Measurements from ENCODE around the gene CNPY2. TPM values are rescaled to one million over a fixed set of nuclear protein-coding genes. Genes with fewer than 3 reads are reported as not detected.
"Not testable (repeated sequence)": the region's sequence is repeated elsewhere in the genome, so short reads cannot be mapped to it uniquely, and the experiment has no call there.

CNPY2 gene
- total RNA-seq, 1 experiment from 2014 or later, result 100 TPM

- Histone ChIP-seq H3K4me3 (peak overlapping the region; percentile 65), H3K27ac (no peak overlapping the region), H3K36me3 (peaks cover 29% of the 10 kb centered on the region), H3K27me3 (replicated peaks) (no peaks in the 10 kb centered on the region), H3K9me3 (replicated peaks) (no peaks in the 10 kb centered on the region), H3K4me1 (replicated peaks) (peaks cover 9% of the 10 kb centered on the region)
- DNase-seq (ENCODE audit: low read depth in 1 of 2, low spot score in 2 of 2), result no peak
Observed at GRCh38 chr12:56267443-56268071, 48.2 kb downstream of the CNPY2 start.

DNA sequence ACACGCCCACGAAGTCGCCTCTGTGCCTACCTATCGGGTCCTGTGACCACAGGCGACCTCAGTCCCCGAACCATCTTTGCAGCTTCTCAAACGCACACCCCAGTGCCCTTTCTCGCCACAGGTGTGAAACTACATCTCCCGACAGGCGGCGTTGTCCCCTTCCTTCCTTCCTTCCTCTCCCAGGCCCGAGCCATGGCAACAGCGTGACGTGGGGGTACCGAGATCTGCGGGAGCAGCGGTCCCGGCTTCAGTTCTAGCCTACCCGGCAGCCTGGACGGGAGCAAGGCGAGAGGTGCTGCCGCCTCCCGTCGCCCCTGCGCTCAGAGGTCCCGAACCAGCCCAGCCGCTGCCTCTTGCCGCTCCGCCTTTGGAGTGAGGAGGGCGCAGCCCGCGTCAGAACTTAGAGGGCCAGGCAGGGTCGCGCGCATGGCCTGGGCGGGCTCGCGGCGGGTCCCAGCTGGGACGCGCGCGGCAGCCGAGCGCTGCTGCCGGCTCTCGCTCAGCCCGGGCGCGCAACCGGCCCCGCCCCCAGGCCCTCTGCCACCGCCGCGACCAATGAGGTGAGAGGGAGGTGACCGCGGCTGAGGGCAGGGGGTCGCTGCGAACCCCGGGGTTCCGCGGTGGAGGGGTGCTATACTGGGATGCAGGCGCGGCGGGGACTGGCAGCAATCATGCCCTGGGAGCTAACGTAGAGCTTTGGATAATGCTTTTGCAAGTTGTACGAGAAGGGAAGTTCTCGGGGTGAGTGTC lies 48.9 kb downstream of the CNPY2 start, which contains the start of gene COQ10A:
Gene COQ10A (plus strand): TSS at position 250 of the 750 bp plus-strand sequence. CDS start 177 bp downstream, at position 427.
- H3K4me1 ChIP-seq (replicated peaks), result peaks cover 14% of the 10 kb centered on the region
- H3K4me3 ChIP-seq, result peak within 1 kb of the TSS; percentile 65
- peak; percentile 89 to 94 for DNase-seq (ENCODE audit: low read depth in 1 of 2, low spot score in 2 of 2)
- no peaks in the 10 kb centered on the region for H3K9me3 ChIP-seq (replicated peaks)
- peaks cover 27% of the 10 kb centered on the region for H3K36me3 ChIP-seq
- H3K27ac ChIP-seq, result peak within 1 kb of the TSS; percentile 78
- no peaks in the 10 kb centered on the region for H3K27me3 ChIP-seq (replicated peaks)

GRCh38 chr12:56266068-56266692 lies 49.6 kb downstream of the CNPY2 start:
- not testable (repeated sequence) for H3K27ac ChIP-seq; H3K27me3 ChIP-seq (replicated peaks); H3K9me3 ChIP-seq (replicated peaks); DNase-seq (ENCODE audit: low read depth in 1 of 2, low spot score in 2 of 2)
- H3K36me3 ChIP-seq, result peaks cover 22% of the 10 kb centered on the region
- H3K4me3 ChIP-seq, result peak overlapping the region; percentile 65
- peaks cover 21% of the 10 kb centered on the region for H3K4me1 ChIP-seq (replicated peaks)

DNA sequence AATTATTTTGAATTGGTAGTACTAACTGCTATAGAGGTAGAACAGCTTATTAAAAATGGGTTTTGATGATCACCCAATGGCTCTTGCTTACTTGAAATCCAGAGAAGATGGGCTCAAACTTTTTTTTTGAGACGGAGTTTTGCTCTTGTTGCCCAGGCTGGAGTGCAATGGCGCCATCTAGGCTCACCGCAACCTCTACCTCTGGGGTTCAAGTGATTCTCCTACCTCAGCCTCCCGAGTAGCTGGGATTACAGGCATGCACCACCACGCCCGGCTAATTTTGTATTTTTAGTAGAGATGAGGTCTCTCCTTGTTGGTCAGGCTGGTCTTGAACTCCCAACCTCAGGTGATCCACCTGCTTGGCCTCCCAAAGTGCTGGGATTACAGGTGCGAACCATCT lies 52.8 kb downstream of the CNPY2 start:
- H3K27ac ChIP-seq, result not testable (repeated sequence)
- peaks cover 34% of the 10 kb centered on the region for H3K4me1 ChIP-seq (replicated peaks)

GRCh38 chr12:56261503-56262232 lies 54.1 kb downstream of the CNPY2 start:
- Histone ChIP-seq H3K9me3 (replicated peaks) (no peaks in the 10 kb centered on the region), H3K27ac (peak overlapping the region; percentile 93), H3K36me3 (peaks cover 16% of the 10 kb centered on the region), H3K4me1 (replicated peaks) (peaks cover 37% of the 10 kb centered on the region), H3K27me3 (replicated peaks) (no peaks in the 10 kb centered on the region), H3K4me3 (no peak overlapping the region)
- peak; percentile 82 to 85 for DNase-seq (ENCODE audit: low read depth in 1 of 2, low spot score in 2 of 2)

More for the DNA sequence above, 52.8 kb downstream of the CNPY2 start:
- H3K4me3 ChIP-seq; H3K27me3 ChIP-seq (replicated peaks); DNase-seq (ENCODE audit: low read depth in 1 of 2, low spot score in 2 of 2); H3K9me3 ChIP-seq (replicated peaks); H3K36me3 ChIP-seq: not testable (repeated sequence)

DNA sequence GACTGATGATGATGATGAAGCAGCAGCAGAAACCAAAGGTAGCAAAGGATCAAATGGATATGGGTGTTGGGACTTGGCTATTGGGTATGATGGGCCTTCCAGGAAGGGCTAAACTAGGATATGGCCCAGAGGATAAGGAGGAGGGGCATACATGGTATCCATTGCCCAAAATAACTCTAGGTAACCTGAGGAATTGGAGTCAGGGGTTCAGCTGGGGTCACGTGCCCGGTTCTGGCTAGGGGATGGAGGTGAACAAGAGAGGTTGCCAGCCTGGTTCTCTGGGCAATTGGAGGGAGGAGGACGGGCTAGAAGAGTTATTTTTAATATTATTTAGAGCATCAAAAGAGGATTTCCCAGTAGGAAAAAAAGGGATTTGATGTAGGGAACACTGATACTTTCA lies 54.9 kb downstream of the CNPY2 start:
- Histone ChIP-seq H3K4me1 (replicated peaks) (peaks cover 41% of the 10 kb centered on the region), H3K27me3 (replicated peaks) (no peaks in the 10 kb centered on the region), H3K27ac (peak overlapping the region; percentile 93), H3K4me3 (no peak overlapping the region), H3K9me3 (replicated peaks) (no peaks in the 10 kb centered on the region), H3K36me3 (peaks cover 23% of the 10 kb centered on the region)
- no peak for DNase-seq (ENCODE audit: low read depth in 1 of 2, low spot score in 2 of 2)

- Histone ChIP-seq H3K27ac (no peak overlapping the region), H3K4me1 (replicated peaks) (peaks cover 45% of the 10 kb centered on the region), H3K27me3 (replicated peaks) (no peaks in the 10 kb centered on the region), H3K9me3 (replicated peaks) (no peaks in the 10 kb centered on the region), H3K4me3 (no peak overlapping the region), H3K36me3 (peaks cover 29% of the 10 kb centered on the region)
- DNase-seq (ENCODE audit: low read depth in 1 of 2, low spot score in 2 of 2), result no peak
Observed at GRCh38 chr12:56260380-56260779, 55.4 kb downstream of the CNPY2 start.

Other genes with a start within 250 kb of the CNPY2 start
- not detected in 2 replicates for gene ERBB3, start 235.8 kb downstream of the CNPY2 start, total RNA-seq (2014; rRNA removed; shearing (Covaris generic))
- gene PA2G4, start 211.4 kb downstream of the CNPY2 start, total RNA-seq (2014; rRNA removed; shearing (Covaris generic)), result 204 and 249 TPM in 2 replicates
- gene RPL41, start 199.4 kb downstream of the CNPY2 start, total RNA-seq (2014; rRNA removed; shearing (Covaris generic)), result 1,215 and 2,760 TPM in 2 replicates
- 3.6 and 7.3 TPM in 2 replicates for gene ZC3H10, start 197.7 kb downstream of the CNPY2 start, total RNA-seq (2014; rRNA removed; shearing (Covaris generic))
- 138 and 170 TPM in 2 replicates for gene ESYT1, start 187.7 kb downstream of the CNPY2 start, total RNA-seq (2014; rRNA removed; shearing (Covaris generic))
- 71.9 and 97.8 TPM in 2 replicates for gene MYL6B, start 163.4 kb downstream of the CNPY2 start, total RNA-seq (2014; rRNA removed; shearing (Covaris generic))
- gene MYL6, start 157.6 kb downstream of the CNPY2 start, total RNA-seq (2014; rRNA removed; shearing (Covaris generic)), result 4,832 and 5,659 TPM in 2 replicates
- 20.9 and 33.4 TPM in 2 replicates for gene SMARCC2, start 126.5 kb downstream of the CNPY2 start, total RNA-seq (2014; rRNA removed; shearing (Covaris generic))
- 28.5 and 46.7 TPM in 2 replicates for gene RNF41, start 94.1 kb downstream of the CNPY2 start, total RNA-seq (2014; rRNA removed; shearing (Covaris generic))
- gene NABP2, start 91.6 kb downstream of the CNPY2 start, total RNA-seq (2014; rRNA removed; shearing (Covaris generic)), result 47.8 and 55.7 TPM in 2 replicates
- gene SLC39A5, start 85.9 kb downstream of the CNPY2 start, total RNA-seq (2014; rRNA removed; shearing (Covaris generic)), result not detected in 2 replicates
- gene ANKRD52, start 57.6 kb downstream of the CNPY2 start, total RNA-seq (2014; rRNA removed; shearing (Covaris generic)), result 9.6 and 12.7 TPM in 2 replicates
- 7.9 and 13.4 TPM in 2 replicates for gene COQ10A, start 49.0 kb downstream of the CNPY2 start, total RNA-seq (2014; rRNA removed; shearing (Covaris generic))
- 65.7 and 109 TPM in 2 replicates for gene CS, start 15.7 kb downstream of the CNPY2 start, total RNA-seq (2014; rRNA removed; shearing (Covaris generic))
- gene PAN2, start 18.0 kb upstream of the CNPY2 start, total RNA-seq (2014; rRNA removed; shearing (Covaris generic)), result 6.9 and 15.9 TPM in 2 replicates
- gene IL23A, start 22.9 kb upstream of the CNPY2 start, total RNA-seq (2014; rRNA removed; shearing (Covaris generic)), result 1.4 TPM in 1 of 2 replicates, not detected in the other
- gene STAT2, start 44.1 kb upstream of the CNPY2 start, total RNA-seq (2014; rRNA removed; shearing (Covaris generic)), result 37.0 and 63.3 TPM in 2 replicates
- not detected in 2 replicates for gene APOF, start 46.9 kb upstream of the CNPY2 start, total RNA-seq (2014; rRNA removed; shearing (Covaris generic))
- gene TIMELESS, start 133.4 kb upstream of the CNPY2 start, total RNA-seq (2014; rRNA removed; shearing (Covaris generic)), result 7.4 and 11.9 TPM in 2 replicates
- gene MIP, start 138.7 kb upstream of the CNPY2 start, total RNA-seq (2014; rRNA removed; shearing (Covaris generic)), result 0.08 TPM in 1 of 2 replicates, not detected in the other
- 0.69 and 1.4 TPM in 2 replicates for gene SPRYD4, start 152.6 kb upstream of the CNPY2 start, total RNA-seq (2014; rRNA removed; shearing (Covaris generic))
- gene GLS2, start 172.2 kb upstream of the CNPY2 start, total RNA-seq (2014; rRNA removed; shearing (Covaris generic)), result not detected in 2 replicates
- gene RBMS2, start 205.8 kb upstream of the CNPY2 start, total RNA-seq (2014; rRNA removed; shearing (Covaris generic)), result 17.0 and 31.0 TPM in 2 replicates